ENCODE results near the gene OR6C76.

OR6C76 gene

DNA sequence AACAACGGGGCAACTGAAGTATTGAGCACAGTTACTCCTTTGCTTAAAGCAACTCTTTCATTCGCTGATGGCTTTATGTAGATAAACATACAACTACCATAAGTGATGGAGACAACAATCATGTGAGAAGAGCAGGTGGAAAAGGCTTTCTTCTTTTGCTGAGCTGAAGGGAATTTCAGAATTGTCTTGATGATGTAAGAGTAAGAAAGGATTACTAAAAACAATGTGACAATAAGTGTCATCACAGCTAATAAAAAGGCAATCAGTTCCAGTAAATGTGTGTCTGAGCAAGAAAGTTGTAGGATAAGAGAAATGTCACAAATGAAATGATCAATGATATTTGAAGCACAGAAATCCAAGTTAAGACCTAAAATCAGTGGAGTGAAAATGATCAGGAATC lies 43.2 kb downstream of the OR6C76 start:
- DNase-seq: no peak

DNA sequence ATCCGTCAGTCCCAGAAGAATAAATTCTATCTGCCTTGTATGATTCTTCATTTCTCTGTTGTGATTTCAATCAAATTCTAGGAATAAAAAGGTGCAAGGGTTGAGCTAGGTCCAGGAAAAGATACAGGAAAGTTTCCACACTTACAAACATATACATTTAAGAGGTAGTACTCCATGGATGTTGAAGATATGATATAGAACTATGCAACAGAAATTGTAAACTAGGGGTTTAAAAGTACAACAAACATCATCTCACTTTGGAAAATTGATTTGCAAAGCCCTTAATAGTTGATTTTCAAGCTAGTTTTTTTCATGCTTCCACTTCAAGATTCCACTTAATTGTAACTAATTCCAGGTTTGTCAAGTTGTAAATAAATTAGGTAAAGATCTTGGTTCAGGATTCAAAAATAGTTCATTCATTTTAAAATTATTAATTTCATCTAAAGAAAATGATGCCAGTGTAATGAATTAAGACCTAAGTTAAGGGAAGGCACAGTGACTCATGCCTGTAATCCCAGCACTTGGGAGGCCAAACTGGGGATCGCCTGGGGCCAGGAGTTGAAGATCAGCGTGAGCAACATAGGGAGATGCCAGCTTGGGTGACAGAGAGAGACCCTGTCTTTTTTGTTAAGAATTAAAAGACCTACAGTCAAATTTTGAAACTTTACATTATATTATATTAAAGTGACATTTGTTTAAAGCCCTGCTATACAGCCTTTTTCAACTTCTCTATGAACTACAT lies 44.2 kb downstream of the OR6C76 start, which contains the start of gene OR6C70:
OR6C70 (minus strand) TSS at position 51 of the 742 bp plus-strand sequence; CDS start at position 51, 0 bp downstream.
- no peak for DNase-seq

DNA sequence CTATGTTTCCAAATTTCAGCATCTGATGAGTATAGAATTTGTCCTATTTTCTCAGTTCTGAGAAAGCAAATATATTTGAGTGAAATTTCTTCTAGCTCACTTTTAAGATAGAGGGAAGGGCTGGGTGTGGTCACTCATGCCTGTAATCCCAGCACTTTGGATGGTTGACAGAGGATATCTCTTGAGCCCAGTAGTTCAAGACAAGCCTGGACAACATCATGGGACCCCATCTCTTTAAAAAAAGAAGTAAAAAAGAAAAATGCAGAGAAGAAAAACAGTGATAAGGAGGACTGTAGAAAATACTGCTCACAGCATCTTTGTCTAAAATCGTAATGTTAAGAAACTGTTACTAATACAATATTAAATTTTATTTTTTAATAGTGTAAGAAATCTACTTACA lies 46.2 kb downstream of the OR6C76 start:
- DNase-seq: no peak
